Activated naive CD8-positive, alpha-beta T cell (primary cell): ENCODE data around the gene SNX7.

Experiments used
- H3K27ac Mint-ChIP-seq: one replicate; pipeline ENCODE4 v1.8.0; 2021; ENCODE audit warnings: mixed read lengths
- H3K27me3 Mint-ChIP-seq: one replicate; pipeline ENCODE4 v1.8.0; 2021; ENCODE audit warnings: mixed read lengths
- H3K36me3 Mint-ChIP-seq: one replicate; pipeline ENCODE4 v1.8.0; 2021; ENCODE audit warnings: mixed read lengths
- H3K4me1 Mint-ChIP-seq: one replicate; pipeline ENCODE4 v1.8.0; 2021; ENCODE audit warnings: low read depth, mixed read lengths
- H3K4me3 Mint-ChIP-seq: one replicate; pipeline ENCODE4 v1.8.0; 2021; ENCODE audit warnings: mild to moderate bottlenecking, mixed read lengths
- H3K9me3 Mint-ChIP-seq: one replicate; pipeline ENCODE4 v1.8.0; 2021; ENCODE audit warnings: low read depth, mixed read lengths

SNX7 gene, protein sequence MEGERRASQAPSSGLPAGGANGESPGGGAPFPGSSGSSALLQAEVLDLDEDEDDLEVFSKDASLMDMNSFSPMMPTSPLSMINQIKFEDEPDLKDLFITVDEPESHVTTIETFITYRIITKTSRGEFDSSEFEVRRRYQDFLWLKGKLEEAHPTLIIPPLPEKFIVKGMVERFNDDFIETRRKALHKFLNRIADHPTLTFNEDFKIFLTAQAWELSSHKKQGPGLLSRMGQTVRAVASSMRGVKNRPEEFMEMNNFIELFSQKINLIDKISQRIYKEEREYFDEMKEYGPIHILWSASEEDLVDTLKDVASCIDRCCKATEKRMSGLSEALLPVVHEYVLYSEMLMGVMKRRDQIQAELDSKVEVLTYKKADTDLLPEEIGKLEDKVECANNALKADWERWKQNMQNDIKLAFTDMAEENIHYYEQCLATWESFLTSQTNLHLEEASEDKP

GRCh38 chr1:98661544-98662355 is at the start of gene SNX7:
TSS of gene SNX7 (plus strand) at chr1:98661721. CDS start at chr1:98661732, 11 bp downstream.
- H3K36me3 Mint-ChIP-seq, result no peaks in the 10 kb centered on the region

GRCh38 chr1:98637316-98637715 is 24.2 kb upstream of the SNX7 start:
- H3K27me3 Mint-ChIP-seq, result peaks cover 5% of the 10 kb centered on the region
- no peak overlapping the region for H3K27ac Mint-ChIP-seq
- no peak overlapping the region for H3K4me3 Mint-ChIP-seq
- peaks cover 18% of the 10 kb centered on the region for H3K9me3 Mint-ChIP-seq
- H3K4me1 Mint-ChIP-seq, result no peaks in the 10 kb centered on the region
- H3K36me3 Mint-ChIP-seq, result no peaks in the 10 kb centered on the region

More at GRCh38 chr1:98661544-98662355, at the start of gene SNX7:
- Mint-ChIP-seq H3K27ac (no peak within 1 kb of the TSS), H3K9me3 (no peaks in the 10 kb centered on the region), H3K27me3 (peaks cover 31% of the 10 kb centered on the region), H3K4me3 (peak within 1 kb of the TSS; percentile 87), H3K4me1 (peaks cover 15% of the 10 kb centered on the region)

DNA sequence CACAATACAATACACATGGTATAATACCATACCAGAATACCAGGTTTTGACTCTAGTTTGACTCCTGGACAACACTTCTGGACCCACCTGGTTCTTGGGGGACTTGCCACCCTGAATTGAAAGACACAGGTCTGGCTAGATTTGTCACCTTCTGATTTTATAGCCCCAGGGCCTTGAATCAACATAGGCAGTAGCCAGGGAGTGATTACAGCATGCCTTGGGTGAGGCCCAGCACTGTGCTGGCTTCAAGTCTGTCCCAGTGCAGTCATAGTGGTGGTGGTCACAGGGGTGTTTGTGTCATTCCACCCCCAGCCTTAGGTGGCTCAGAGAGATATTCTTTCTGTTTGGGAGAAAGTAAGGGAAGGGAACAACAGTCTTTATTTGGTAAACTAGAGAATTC is 23.3 kb upstream of the SNX7 start:
- no peaks in the 10 kb centered on the region for H3K36me3 Mint-ChIP-seq
- H3K27ac Mint-ChIP-seq, result no peak overlapping the region
- peaks cover 5% of the 10 kb centered on the region for H3K27me3 Mint-ChIP-seq
- H3K4me1 Mint-ChIP-seq, result no peaks in the 10 kb centered on the region
- no peak overlapping the region for H3K4me3 Mint-ChIP-seq
- H3K9me3 Mint-ChIP-seq, result peaks cover 20% of the 10 kb centered on the region

GRCh38 chr1:98644510-98644909 is 17.0 kb upstream of the SNX7 start:
- Mint-ChIP-seq H3K27me3 (peaks cover 1% of the 10 kb centered on the region), H3K27ac (no peak overlapping the region), H3K4me1 (no peaks in the 10 kb centered on the region), H3K36me3 (no peaks in the 10 kb centered on the region), H3K4me3 (no peak overlapping the region), H3K9me3 (peaks cover 15% of the 10 kb centered on the region)

DNA sequence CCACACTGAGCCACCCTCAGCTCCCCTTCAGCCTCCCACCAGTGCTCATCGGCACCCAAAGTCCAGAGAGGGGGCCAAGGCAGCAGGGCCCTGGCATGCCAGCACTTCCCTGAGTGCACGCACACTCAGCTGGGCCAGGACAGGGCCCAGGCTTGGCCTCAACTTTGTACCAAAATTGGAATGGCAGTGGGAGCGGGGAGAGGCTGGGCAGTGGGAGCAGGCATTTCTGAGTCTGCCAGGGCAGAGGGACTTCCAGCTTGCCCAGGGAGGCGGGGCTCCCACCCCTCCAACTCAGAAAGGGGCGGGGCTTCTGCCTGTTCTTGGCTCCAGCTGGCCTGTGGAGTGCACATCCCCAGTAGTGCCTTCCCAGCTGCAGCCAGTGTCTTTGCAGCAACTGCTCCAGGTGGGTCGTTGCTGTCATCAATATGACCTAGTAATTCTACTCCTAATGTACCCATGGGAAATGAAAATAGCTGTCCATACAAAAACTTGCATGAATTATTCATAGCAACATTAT is 10.3 kb upstream of the SNX7 start:
- Mint-ChIP-seq H3K36me3 (no peaks in the 10 kb centered on the region), H3K4me3 (no peak overlapping the region), H3K9me3 (peaks cover 3% of the 10 kb centered on the region), H3K27me3 (peaks cover 4% of the 10 kb centered on the region), H3K27ac (no peak overlapping the region), H3K4me1 (no peaks in the 10 kb centered on the region)

DNA sequence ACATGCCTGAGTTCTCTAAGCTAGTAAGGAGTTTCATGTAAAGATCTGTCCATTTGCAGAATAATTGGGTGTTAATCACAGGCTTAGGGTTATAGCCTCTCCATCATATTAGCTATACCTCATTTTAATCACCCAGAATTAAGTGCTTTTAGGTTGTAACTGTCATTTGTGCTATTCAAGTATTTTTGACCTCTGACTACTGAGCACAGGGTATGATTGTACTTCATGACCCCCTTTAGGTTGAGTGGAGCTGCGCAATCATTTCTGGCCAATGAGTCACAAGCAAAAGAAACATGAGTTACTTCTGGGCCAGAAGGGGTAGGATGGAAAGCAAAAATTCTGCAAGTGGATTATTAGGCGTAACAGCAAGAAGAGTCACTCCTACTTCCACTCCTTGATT is 8.4 kb upstream of the SNX7 start:
- Mint-ChIP-seq H3K9me3 (peaks cover 3% of the 10 kb centered on the region), H3K4me1 (no peaks in the 10 kb centered on the region), H3K27me3 (peaks cover 4% of the 10 kb centered on the region), H3K27ac (no peak overlapping the region), H3K36me3 (no peaks in the 10 kb centered on the region), H3K4me3 (no peak overlapping the region)

GRCh38 chr1:98659879-98660278 is 1.6 kb upstream of the SNX7 start:
- Mint-ChIP-seq H3K4me1 (peaks cover 15% of the 10 kb centered on the region), H3K27ac (no peak overlapping the region), H3K36me3 (no peaks in the 10 kb centered on the region), H3K4me3 (no peak overlapping the region), H3K27me3 (peaks cover 21% of the 10 kb centered on the region), H3K9me3 (peaks cover 3% of the 10 kb centered on the region)

DNA sequence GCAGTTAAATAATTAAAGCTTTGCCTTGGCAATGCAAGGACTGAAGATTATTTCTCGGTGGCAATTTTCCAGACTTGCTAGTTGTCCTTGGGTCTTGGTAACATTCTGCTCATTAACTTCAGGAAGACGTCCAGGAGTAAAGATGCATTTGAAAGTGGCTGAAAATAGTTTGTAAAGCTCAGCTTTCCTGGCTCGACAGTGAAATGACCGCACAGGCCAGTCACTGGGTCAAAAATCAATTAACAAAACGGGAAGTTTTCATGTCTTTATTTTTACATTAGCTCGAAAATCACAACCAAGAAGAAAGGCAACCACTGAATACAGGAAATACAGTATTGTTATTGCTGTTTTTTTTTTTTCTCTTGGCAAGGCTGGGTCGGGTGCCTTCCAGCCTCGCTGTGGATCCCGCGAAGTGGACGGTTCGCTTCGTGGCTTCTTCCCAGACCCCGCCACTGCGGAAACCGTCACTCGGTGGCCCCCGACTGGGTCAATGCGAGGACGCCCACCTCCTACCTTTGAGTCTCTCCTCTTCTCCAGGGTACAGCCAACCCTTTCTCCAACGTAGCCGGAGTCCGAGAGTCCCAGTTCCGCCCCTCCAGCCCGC is 479 bp upstream of the SNX7 start:
- Mint-ChIP-seq H3K4me3 (peak overlapping the region; percentile 69), H3K9me3 (no peaks in the 10 kb centered on the region), H3K27ac (no peak overlapping the region), H3K27me3 (peaks cover 25% of the 10 kb centered on the region), H3K4me1 (peaks cover 15% of the 10 kb centered on the region), H3K36me3 (no peaks in the 10 kb centered on the region)

DNA sequence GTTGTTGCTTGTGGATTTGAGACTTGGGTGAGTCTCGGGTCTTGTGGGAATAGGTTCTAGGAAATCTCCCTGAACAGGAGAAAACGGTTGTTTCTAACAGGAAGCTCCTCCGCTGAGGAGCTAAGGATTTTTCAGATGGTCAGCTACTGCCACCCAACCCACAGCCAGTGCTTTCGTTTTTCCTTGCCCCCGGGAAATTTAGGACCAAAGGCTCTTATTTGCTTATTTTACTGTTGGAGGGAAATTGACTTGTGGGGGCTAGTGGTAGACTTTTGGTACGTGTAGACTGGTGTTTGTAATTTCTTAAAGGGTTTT is 792 bp downstream of the SNX7 start:
- Mint-ChIP-seq H3K36me3 (no peaks in the 10 kb centered on the region), H3K9me3 (no peaks in the 10 kb centered on the region), H3K4me1 (peaks cover 15% of the 10 kb centered on the region), H3K4me3 (peak overlapping the region; percentile 87), H3K27me3 (peaks cover 33% of the 10 kb centered on the region), H3K27ac (no peak overlapping the region)

GRCh38 chr1:98668733-98669132 is 7.2 kb downstream of the SNX7 start:
- Mint-ChIP-seq H3K9me3 (no peaks in the 10 kb centered on the region), H3K4me3 (no peak overlapping the region), H3K4me1 (peaks cover 1% of the 10 kb centered on the region), H3K27ac (no peak overlapping the region), H3K27me3 (peaks cover 25% of the 10 kb centered on the region), H3K36me3 (no peaks in the 10 kb centered on the region)

GRCh38 chr1:98669355-98670296 is 8.1 kb downstream of the SNX7 start:
- Mint-ChIP-seq H3K4me3 (no peak overlapping the region), H3K27me3 (peaks cover 21% of the 10 kb centered on the region), H3K27ac (no peak overlapping the region), H3K36me3 (no peaks in the 10 kb centered on the region), H3K4me1 (no peaks in the 10 kb centered on the region), H3K9me3 (no peaks in the 10 kb centered on the region)

- Mint-ChIP-seq H3K4me3 (no peak overlapping the region), H3K27me3 (peaks cover 11% of the 10 kb centered on the region), H3K9me3 (no peaks in the 10 kb centered on the region), H3K27ac (no peak overlapping the region), H3K4me1 (no peaks in the 10 kb centered on the region), H3K36me3 (no peaks in the 10 kb centered on the region)
Observed at GRCh38 chr1:98672189-98672588, 10.7 kb downstream of the SNX7 start.

GRCh38 chr1:98674075-98674781 is 12.7 kb downstream of the SNX7 start:
- Mint-ChIP-seq H3K4me1 (no peaks in the 10 kb centered on the region), H3K9me3 (no peaks in the 10 kb centered on the region), H3K27ac (no peak overlapping the region), H3K4me3 (no peak overlapping the region), H3K27me3 (peaks cover 8% of the 10 kb centered on the region), H3K36me3 (no peaks in the 10 kb centered on the region)

DNA sequence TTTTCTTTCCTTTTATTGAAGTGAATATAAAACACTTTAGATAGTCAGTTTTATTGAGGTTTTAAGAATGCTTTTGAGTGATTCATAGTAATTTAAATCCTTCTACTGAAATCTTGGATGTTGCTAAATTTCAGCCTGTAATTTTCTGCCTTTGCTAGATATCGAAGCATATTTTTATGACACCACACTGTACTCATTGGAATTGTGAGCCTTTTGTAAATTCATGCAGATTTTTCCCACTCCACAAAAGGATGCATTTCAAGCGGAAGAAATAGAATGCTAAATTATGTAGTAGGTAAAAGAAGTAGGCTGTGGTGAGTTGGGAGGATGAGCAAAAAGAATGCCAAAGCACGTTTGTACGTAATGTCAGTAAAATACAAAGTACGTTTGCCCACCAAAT is 13.8 kb downstream of the SNX7 start:
- Mint-ChIP-seq H3K4me3 (no peak overlapping the region), H3K4me1 (no peaks in the 10 kb centered on the region), H3K27ac (no peak overlapping the region), H3K36me3 (no peaks in the 10 kb centered on the region), H3K9me3 (no peaks in the 10 kb centered on the region), H3K27me3 (peaks cover 5% of the 10 kb centered on the region)
